Trophoblast cell (in vitro differentiated cells and primary cell): ENCODE measurements around the gene RBM22. TPM values are rescaled to one million over a fixed set of nuclear protein-coding genes. Genes with fewer than 3 reads are reported as not detected.
"Not testable (repeated sequence)": the region's sequence is repeated elsewhere in the genome, so short reads cannot be mapped to it uniquely, and the experiment has no call there.

ENCODE experiments used
- DNase-seq, 2 donors: peaks; one replicate each; pipeline ENCODE4 v3.0.0-alpha.2; 2016
- H2AFZ ChIP-seq: 2 replicates; pipeline ENCODE4 v1.6.1; 2013; ENCODE audit warnings: low read length, moderate library complexity, mild to moderate bottlenecking; ENCODE audit not compliant: insufficient read depth, poor library complexity
- H2AK5ac ChIP-seq: 2 replicates; pipeline ENCODE4 v1.6.1; 2013; ENCODE audit warnings: mild to moderate bottlenecking, low read length
- H2BK120ac ChIP-seq: 2 replicates; pipeline ENCODE4 v1.6.1; 2013; ENCODE audit warnings: low read length, mild to moderate bottlenecking, moderate library complexity; ENCODE audit not compliant: insufficient read depth, poor library complexity
- H2BK12ac ChIP-seq: 2 replicates; pipeline ENCODE4 v1.6.1; 2013; ENCODE audit warnings: mild to moderate bottlenecking, low read length, moderate library complexity
- H2BK5ac ChIP-seq: 2 replicates; pipeline ENCODE4 v1.6.1; 2013; ENCODE audit warnings: low read length, low read depth, moderate library complexity, mild to moderate bottlenecking; ENCODE audit not compliant: poor library complexity
- H3K14ac ChIP-seq: 2 replicates; pipeline ENCODE4 v1.6.1; 2013; ENCODE audit warnings: mild to moderate bottlenecking, low read length
- H3K18ac ChIP-seq: 2 replicates; pipeline ENCODE4 v1.6.1; 2013; ENCODE audit warnings: mild to moderate bottlenecking, low read length
- H3K23ac ChIP-seq: 2 replicates; pipeline ENCODE4 v1.6.1; 2013; ENCODE audit warnings: low read length
- H3K27ac ChIP-seq: 2 replicates; pipeline ENCODE4 v1.5.1; 2013; ENCODE audit warnings: low read depth, mild to moderate bottlenecking, inconsistent platforms, low read length, moderate library complexity
- H3K27me3 ChIP-seq: 2 replicates; pipeline ENCODE4 v1.6.1; 2013; ENCODE audit warnings: inconsistent platforms, mild to moderate bottlenecking, low read length, moderate library complexity; ENCODE audit not compliant: insufficient read depth
- H3K36me3 ChIP-seq, 2 experiments: 1 replicate in 1 of 2; 2 replicates in 1 of 2; pipeline ENCODE4 v1.6.1; 2013; ENCODE audit warnings: low read length in 2 of 2, mild to moderate bottlenecking in 2 of 2, moderate library complexity in 1 of 2; ENCODE audit not compliant: insufficient read depth in 2 of 2, control insufficient read depth in 1 of 2
- H3K4ac ChIP-seq: 2 replicates; pipeline ENCODE4 v1.6.1; 2013; ENCODE audit warnings: low read depth, mild to moderate bottlenecking, low read length, moderate library complexity
- H3K4me1 ChIP-seq, 2 experiments: 1 replicate in 1 of 2; 2 replicates in 1 of 2; pipeline ENCODE4 v1.6.1; 2013; ENCODE audit warnings: low read length in 2 of 2, mild to moderate bottlenecking in 2 of 2, moderate library complexity in 1 of 2; ENCODE audit not compliant: insufficient read depth in 2 of 2, control insufficient read depth in 1 of 2
- H3K4me2 ChIP-seq: 2 replicates; pipeline ENCODE4 v1.6.1; 2013; ENCODE audit warnings: inconsistent platforms, mild to moderate bottlenecking, low read length, moderate library complexity
- H3K4me3 ChIP-seq: 2 replicates; pipeline ENCODE4 v1.5.1; 2013; ENCODE audit warnings: mild to moderate bottlenecking, low read depth, low read length, inconsistent platforms
- H3K79me1 ChIP-seq: one replicate; pipeline ENCODE4 v1.6.1; 2013; ENCODE audit warnings: low read length
- H3K79me2 ChIP-seq: 2 replicates; pipeline ENCODE4 v1.6.1; 2013; ENCODE audit warnings: low read length, mild to moderate bottlenecking; ENCODE audit not compliant: control insufficient read depth, insufficient read depth, poor library complexity
- H3K9ac ChIP-seq: 2 replicates; pipeline ENCODE4 v1.6.1; 2013; ENCODE audit warnings: mild to moderate bottlenecking, low read length
- H3K9me3 ChIP-seq: 2 replicates; pipeline ENCODE4 v1.6.1; 2013; ENCODE audit warnings: low read depth, mild to moderate bottlenecking, control low read depth, inconsistent platforms, low read length; ENCODE audit not compliant: insufficient read depth
- H4K12ac ChIP-seq: 2 replicates; pipeline ENCODE4 v1.6.1; 2013; ENCODE audit warnings: low read depth, mild to moderate bottlenecking, low read length, moderate library complexity
- H4K8ac ChIP-seq: 2 replicates; pipeline ENCODE4 v1.6.1; 2013; ENCODE audit warnings: low read depth, mild to moderate bottlenecking, low read length, moderate library complexity
- H4K91ac ChIP-seq: one replicate; pipeline ENCODE4 v1.6.1; 2013; ENCODE audit warnings: low read depth, mild to moderate bottlenecking, low read length, moderate library complexity
- WGBS: extraction: QIAGEN DNeasy Blood & Tissue Kit; methylation state at CpG from one replicate; pipeline ENCODE4 v1.1.7; 2013; ENCODE audit warnings: missing lambda C conversion rate; ENCODE audit not compliant: insufficient read length, insufficient coverage; ENCODE audit errors: extremely low coverage; 5-methylcytosine and 5-hydroxymethylcytosine counted together
- polyA plus RNA-seq: library from polyadenylated mRNA; stranded (reverse); fragments of 200-250 nt; gene quantifications from 2 replicates; pipeline ENCODE4 v1.2.3, GENCODE V29; 2013

RBM22 gene
- polyA plus RNA-seq = 50.4 and 51.3 TPM in 2 replicates

- peak within 1 kb of the TSS; percentile 92 for H2BK5ac ChIP-seq
- H3K4me3 ChIP-seq = peak within 1 kb of the TSS; percentile 98
- peak within 1 kb of the TSS; percentile 79 for H3K4me2 ChIP-seq
- H3K79me1 ChIP-seq = peaks cover 13% of the 10 kb centered on the region
- H2AK5ac ChIP-seq = peak within 1 kb of the TSS; percentile 51
- peak within 1 kb of the TSS; percentile 100 for H4K8ac ChIP-seq
- no peak within 1 kb of the TSS for H3K23ac ChIP-seq
- peaks cover 7% of the 10 kb centered on the region for H3K79me2 ChIP-seq
- peak within 1 kb of the TSS; percentile 84 for H3K4ac ChIP-seq
- peak within 1 kb of the TSS; percentile 78 for H3K27ac ChIP-seq
- H2BK12ac ChIP-seq = no peak within 1 kb of the TSS
- H2AFZ ChIP-seq = peak within 1 kb of the TSS; percentile 97
- no CpG with 5 or more reads among the region's 59 CpGs for WGBS
- H2BK120ac ChIP-seq = peak within 1 kb of the TSS; percentile 96
- H3K14ac ChIP-seq = peak within 1 kb of the TSS; percentile 98
- peak within 1 kb of the TSS; percentile 99 for H4K12ac ChIP-seq
- H3K9me3 ChIP-seq = no peaks in the 10 kb centered on the region
- no peaks in the 10 kb centered on the region for H3K27me3 ChIP-seq
- H3K4me1 ChIP-seq = peaks cover 2 to 6% of the 10 kb centered on the region in 2 experiments
- H4K91ac ChIP-seq = peak within 1 kb of the TSS; percentile 92
- peaks cover 11 to 21% of the 10 kb centered on the region in 2 experiments for H3K36me3 ChIP-seq
- peak; percentile 92 to 93 for DNase-seq
- peak within 1 kb of the TSS; percentile 98 for H3K18ac ChIP-seq
- H3K9ac ChIP-seq = peak within 1 kb of the TSS; percentile 97
Measured at GRCh38 chr5:150700594-150701377, at the start of gene RBM22. Gene RBM22 (minus strand): TSS chr5:150701062. CDS start chr5:150700985, 77 bp downstream.

GRCh38 chr5:150750469-150750868 is 49.6 kb upstream of the RBM22 start:
- H2BK120ac ChIP-seq = no peak overlapping the region
- WGBS = no CpG with 5 or more reads among the region's 2 CpGs
- H2BK5ac ChIP-seq = no peak overlapping the region
- no peak for DNase-seq
- no peaks in the 10 kb centered on the region for H3K79me2 ChIP-seq
- no peak overlapping the region for H3K14ac ChIP-seq
- no peak overlapping the region for H4K8ac ChIP-seq
- H2AFZ ChIP-seq = no peak overlapping the region
- H3K27me3 ChIP-seq = no peaks in the 10 kb centered on the region
- no peak overlapping the region for H3K4ac ChIP-seq
- H3K4me3 ChIP-seq = no peak overlapping the region
- no peak overlapping the region for H2AK5ac ChIP-seq
- no peak overlapping the region for H4K12ac ChIP-seq
- H3K4me2 ChIP-seq = no peak overlapping the region
- H4K91ac ChIP-seq = no peak overlapping the region
- H3K9me3 ChIP-seq = no peaks in the 10 kb centered on the region
- H3K36me3 ChIP-seq = peaks cover 10 to 12% of the 10 kb centered on the region in 2 experiments
- no peak overlapping the region for H3K9ac ChIP-seq
- H3K79me1 ChIP-seq = no peaks in the 10 kb centered on the region
- no peak overlapping the region for H3K18ac ChIP-seq
- no peak overlapping the region for H3K23ac ChIP-seq
- no peaks in the 10 kb centered on the region for H3K4me1 ChIP-seq
- no peak overlapping the region for H2BK12ac ChIP-seq
- H3K27ac ChIP-seq = no peak overlapping the region

GRCh38 chr5:150743142-150743488 is 42.3 kb upstream of the RBM22 start:
- not testable (repeated sequence) for H3K27ac ChIP-seq, H3K9me3 ChIP-seq, H4K12ac ChIP-seq, H3K14ac ChIP-seq, H3K4ac ChIP-seq, H2BK12ac ChIP-seq, H3K18ac ChIP-seq, H3K4me2 ChIP-seq, H3K4me1 ChIP-seq, H2BK5ac ChIP-seq, H4K91ac ChIP-seq, DNase-seq, H2AFZ ChIP-seq, H4K8ac ChIP-seq, H3K9ac ChIP-seq, H3K4me3 ChIP-seq, H2BK120ac ChIP-seq, H3K79me1 ChIP-seq, H3K36me3 ChIP-seq, H2AK5ac ChIP-seq, H3K79me2 ChIP-seq, H3K23ac ChIP-seq, H3K27me3 ChIP-seq
- no CpG with 5 or more reads among the region's 9 CpGs for WGBS

GRCh38 chr5:150742455-150743141 is 41.7 kb upstream of the RBM22 start:
- not testable (repeated sequence) for H4K91ac ChIP-seq, H2AK5ac ChIP-seq, H3K9me3 ChIP-seq, DNase-seq, H3K36me3 ChIP-seq, H3K14ac ChIP-seq, H2BK120ac ChIP-seq, H3K79me2 ChIP-seq, H2BK12ac ChIP-seq, H2BK5ac ChIP-seq, H3K9ac ChIP-seq, H3K27ac ChIP-seq, H3K18ac ChIP-seq, H3K4me1 ChIP-seq, H4K12ac ChIP-seq, H4K8ac ChIP-seq, H3K4me2 ChIP-seq, H3K27me3 ChIP-seq, H3K23ac ChIP-seq, H3K4ac ChIP-seq, H3K4me3 ChIP-seq, H3K79me1 ChIP-seq, H2AFZ ChIP-seq
- no CpG with 5 or more reads among the region's 18 CpGs for whole genome bisulfite sequencing
